GM10266 (cell line): ENCODE data around the gene KRTAP11-1.

Experiments used
- DNase-seq: peaks from one replicate; pipeline ENCODE4 v3.0.0; 2012; ENCODE audit errors: extremely low spot score
- TF ChIP-seq, protein P1 (sequence below): IDR thresholded peaks from 2 replicates; pipeline ENCODE4 v1.5.1; 2012; ENCODE audit warnings: mild to moderate bottlenecking, low read depth; ENCODE audit not compliant: control insufficient read depth, insufficient read depth; ENCODE audit errors: missing control alignments

The KRTAP11-1 gene

GRCh38 chr21:30874526-30874925 lies 6.9 kb downstream of the KRTAP11-1 start:
- DNase-seq: no peak
- TF ChIP-seq, protein P1, sequence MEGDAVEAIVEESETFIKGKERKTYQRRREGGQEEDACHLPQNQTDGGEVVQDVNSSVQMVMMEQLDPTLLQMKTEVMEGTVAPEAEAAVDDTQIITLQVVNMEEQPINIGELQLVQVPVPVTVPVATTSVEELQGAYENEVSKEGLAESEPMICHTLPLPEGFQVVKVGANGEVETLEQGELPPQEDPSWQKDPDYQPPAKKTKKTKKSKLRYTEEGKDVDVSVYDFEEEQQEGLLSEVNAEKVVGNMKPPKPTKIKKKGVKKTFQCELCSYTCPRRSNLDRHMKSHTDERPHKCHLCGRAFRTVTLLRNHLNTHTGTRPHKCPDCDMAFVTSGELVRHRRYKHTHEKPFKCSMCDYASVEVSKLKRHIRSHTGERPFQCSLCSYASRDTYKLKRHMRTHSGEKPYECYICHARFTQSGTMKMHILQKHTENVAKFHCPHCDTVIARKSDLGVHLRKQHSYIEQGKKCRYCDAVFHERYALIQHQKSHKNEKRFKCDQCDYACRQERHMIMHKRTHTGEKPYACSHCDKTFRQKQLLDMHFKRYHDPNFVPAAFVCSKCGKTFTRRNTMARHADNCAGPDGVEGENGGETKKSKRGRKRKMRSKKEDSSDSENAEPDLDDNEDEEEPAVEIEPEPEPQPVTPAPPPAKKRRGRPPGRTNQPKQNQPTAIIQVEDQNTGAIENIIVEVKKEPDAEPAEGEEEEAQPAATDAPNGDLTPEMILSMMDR: no peak

DNA sequence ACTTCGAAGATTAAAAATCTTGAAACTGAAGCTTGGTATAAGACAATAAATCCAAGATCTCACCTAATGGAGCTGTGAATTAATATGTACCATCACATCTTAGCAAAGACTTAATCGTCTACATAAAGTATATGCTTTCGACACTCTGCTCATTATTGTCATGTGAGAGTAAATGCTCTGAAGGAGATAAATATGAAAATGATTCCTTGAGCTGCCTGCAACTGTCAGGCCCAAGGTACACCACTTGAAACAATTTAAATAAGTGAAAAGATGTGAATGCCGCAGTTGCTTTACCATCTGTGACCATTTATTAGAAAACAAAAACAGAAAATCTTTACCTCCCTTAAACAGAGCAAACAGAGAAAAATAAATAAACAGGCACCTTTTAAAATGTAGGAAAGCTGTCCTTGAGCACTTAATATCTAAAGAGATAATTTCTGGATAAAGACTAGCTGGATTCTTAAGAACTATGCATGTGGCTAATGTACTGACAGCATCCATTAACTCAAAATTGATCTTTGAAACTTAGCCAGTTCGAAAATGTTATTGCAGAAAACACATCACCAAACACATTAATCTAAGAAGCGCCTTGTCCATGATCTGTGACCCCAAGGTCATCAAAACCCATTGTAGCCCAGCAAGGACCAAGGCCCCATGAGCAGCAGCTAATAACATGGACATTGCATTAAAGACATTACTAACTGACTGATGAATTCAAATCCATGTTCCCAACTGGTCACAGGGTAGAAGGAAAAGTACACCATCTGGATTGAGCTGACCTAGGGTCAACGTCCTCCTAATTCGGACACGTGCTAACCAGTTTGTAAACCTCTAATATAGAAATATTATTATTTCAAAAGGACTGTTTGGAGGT lies 33.5 kb downstream of the KRTAP11-1 start:
- DNase-seq: no peak
- TF ChIP-seq, protein P1: no peak

- DNase-seq: no peak
- TF ChIP-seq, protein P1: no peak
Observed at GRCh38 chr21:30842990-30843389, 38.4 kb downstream of the KRTAP11-1 start.

DNA sequence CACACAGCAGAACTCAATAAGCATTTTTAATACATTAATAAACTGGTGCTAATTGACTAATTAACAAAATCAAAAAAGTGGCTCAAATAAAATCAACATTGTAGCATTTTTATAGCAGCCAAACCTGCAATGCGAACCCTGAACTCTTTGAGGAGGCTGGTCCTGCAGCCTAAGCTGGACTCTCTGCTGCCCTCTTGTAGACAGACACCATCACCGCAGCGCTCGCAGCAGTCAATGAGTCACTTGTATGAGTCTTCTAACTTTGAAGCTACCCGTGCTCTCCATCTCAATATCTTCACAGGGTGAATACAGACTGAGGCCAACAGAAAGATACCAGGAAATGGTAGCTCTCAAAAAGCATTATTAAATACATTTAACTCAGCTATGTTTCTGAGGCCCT lies 42.1 kb downstream of the KRTAP11-1 start:
- no peak for DNase-seq
- TF ChIP-seq, protein P1: no peak

DNA sequence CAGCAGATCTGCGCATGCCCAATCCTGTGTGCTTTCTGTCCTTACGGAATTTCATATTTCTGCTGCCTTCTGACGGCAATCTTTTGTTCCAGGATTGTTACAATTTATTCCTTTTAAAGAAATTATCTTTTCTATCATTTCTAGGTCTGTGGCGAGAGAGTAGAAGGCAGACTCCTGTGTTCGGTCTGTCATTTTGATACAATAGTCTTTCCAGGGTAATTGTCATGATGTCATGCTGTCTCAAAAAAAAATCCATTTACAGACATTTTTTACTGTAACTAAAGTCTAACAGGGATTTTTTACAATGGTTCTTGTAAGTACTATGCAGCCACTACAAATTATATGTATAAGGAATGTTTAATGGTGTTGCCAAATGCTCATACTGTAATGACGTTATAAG lies 42.8 kb downstream of the KRTAP11-1 start:
- TF ChIP-seq, protein P1: no peak
- DNase-seq: no peak

- TF ChIP-seq, protein P1: peak; percentile 42
- DNase-seq: no peak
Observed at GRCh38 chr21:30831194-30831765, 50.1 kb downstream of the KRTAP11-1 start.
